CD4-positive, alpha-beta T cell (primary cell): ENCODE results near the gene MBOAT2. TPM values are rescaled to one million over a fixed set of nuclear protein-coding genes. Genes with fewer than 3 reads are reported as not detected.

Source experiments
- ATAC-seq: fragments of 200-7000 bp; cut with Tn5 transposase; one replicate; pipeline ENCODE4 v1.10.0; 2022; ENCODE audit warnings: mild to moderate bottlenecking; ENCODE audit not compliant: poor library complexity
- CTCF ChIA-PET: fragments of 350-600 bp; sonication (Branson Sonifier 250); formaldehyde crosslinking; loops from one replicate; lab custom pipeline; 2021; ENCODE audit warnings: antibody characterized with exemption, inconsistent platforms; lab: Charles Lee
- POLR2A ChIA-PET: fragments of 350-600 bp; sonication (Branson Sonifier 250); formaldehyde crosslinking; loops from one replicate; lab custom pipeline; 2021; ENCODE audit warnings: antibody characterized with exemption, inconsistent platforms; lab: Charles Lee
- DNase-seq, 14 experiments: peaks; one replicate each; pipeline ENCODE4 v3.0.0-alpha.2; 2013 to 2020; ENCODE audit warnings: mixed read lengths in 2 of 14
- H3K27ac ChIP-seq, 2 donors: one replicate each; pipeline versions ENCODE4 v1.5.1 to v1.7.0; 2013; ENCODE audit warnings: low read length in 2 of 2, low read depth in 1 of 2, mild to moderate bottlenecking in 1 of 2
- H3K27me3 ChIP-seq, 2 experiments: 1 replicate in 1 of 2; 2 replicates in 1 of 2; pipeline versions ENCODE4 v1.6.1 to v1.7.0; 2013; ENCODE audit warnings: low read length in 2 of 2, control low read depth in 1 of 2, mild to moderate bottlenecking in 1 of 2, moderate library complexity in 1 of 2; ENCODE audit not compliant: insufficient read depth in 2 of 2, control insufficient read depth in 1 of 2
- H3K36me3 ChIP-seq: one replicate; pipeline ENCODE4 v1.6.1; 2013; ENCODE audit warnings: low read length, control low read depth; ENCODE audit not compliant: insufficient read depth
- H3K4me1 ChIP-seq: one replicate; pipeline ENCODE4 v1.6.1; 2013; ENCODE audit warnings: low read length, control low read depth; ENCODE audit not compliant: insufficient read depth
- H3K4me3 ChIP-seq: one replicate; pipeline ENCODE4 v1.5.1; 2013; ENCODE audit warnings: mild to moderate bottlenecking, low read length, moderate library complexity
- H3K9me3 ChIP-seq, 2 experiments: 1 replicate in 1 of 2; 2 replicates in 1 of 2; pipeline versions ENCODE4 v1.6.1 to v1.7.0; 2013; ENCODE audit warnings: low read length in 2 of 2, mild to moderate bottlenecking in 2 of 2, control low read depth in 1 of 2, moderate library complexity in 1 of 2; ENCODE audit not compliant: control insufficient read depth in 1 of 2, insufficient read depth in 1 of 2
- H3K27ac Mint-ChIP-seq: one replicate; pipeline ENCODE4 v1.8.0; 2020; ENCODE audit warnings: mixed read lengths
- H3K27me3 Mint-ChIP-seq: one replicate; pipeline ENCODE4 v1.8.0; 2021; ENCODE audit warnings: mixed read lengths
- H3K36me3 Mint-ChIP-seq: one replicate; pipeline ENCODE4 v1.8.0; 2021; ENCODE audit warnings: low read depth, mixed read lengths
- H3K4me1 Mint-ChIP-seq: one replicate; pipeline ENCODE4 v1.8.0; 2021; ENCODE audit warnings: low read depth, mixed read lengths
- H3K4me3 Mint-ChIP-seq: one replicate; pipeline ENCODE4 v1.8.0; 2020; ENCODE audit warnings: mild to moderate bottlenecking, mixed read lengths
- H3K9me3 Mint-ChIP-seq: one replicate; pipeline ENCODE4 v1.8.0; 2020; ENCODE audit warnings: mixed read lengths
- intact Hi-C, 2 experiments: fragments of 100-400 bp; cut with DNase I in 1 of 2; cut with micrococcal nuclease in 1 of 2; formaldehyde crosslinking; loops; one replicate each; pipeline versions ENCODE4 v1.15.1 to v1.9.0; 2023 to 2025; cut with DNase I, micrococcal nuclease
- total RNA-seq, 174 experiments: library from RNA in 2 of 174; stranded (reverse) in 2 of 174; gene quantifications; one replicate each; pipeline ENCODE4 v1.2.3 and lab custom pipeline; 2021 to 2026
- TF ChIP-seq, protein P1 (sequence below): fragments of 200-600 bp; IDR thresholded peaks from one replicate; pipeline ENCODE4 v1.8.0; 2022; ENCODE audit warnings: antibody characterized with exemption, mild to moderate bottlenecking

Gene MBOAT2
- total RNA-seq, 2 experiments from 2014 or later, result 1.9 to 2.0 TPM

DNA sequence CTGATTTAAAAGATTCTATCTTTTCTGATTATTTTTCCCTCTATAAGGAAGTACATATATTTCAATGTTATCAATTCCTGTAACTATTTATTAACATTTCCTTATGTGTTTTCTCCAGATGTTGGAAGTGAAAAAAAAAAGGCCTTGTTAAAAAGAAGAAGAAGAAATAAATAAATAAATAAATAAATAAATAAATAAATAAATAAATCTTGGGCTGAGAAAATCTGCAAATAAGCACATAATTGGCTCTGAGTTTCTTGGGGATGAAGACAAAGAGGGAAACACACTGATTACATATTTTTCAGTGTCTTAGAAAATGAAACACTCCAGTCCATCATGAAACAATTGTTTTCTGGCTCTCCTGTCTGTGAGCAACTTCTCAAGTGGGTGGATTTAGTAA is 21.1 kb upstream of the MBOAT2 start:
- intact Hi-C loops, result no loop called here
- no peaks in the 10 kb centered on the region for H3K36me3 Mint-ChIP-seq
- POLR2A ChIA-PET, result no interaction called here
- CTCF ChIA-PET, result no interaction called here
- H3K36me3 ChIP-seq, result no peaks in the 10 kb centered on the region
- H3K4me3 Mint-ChIP-seq, result no peak overlapping the region
- ATAC-seq (no peak), DNase-seq (no peak)
- TF ChIP-seq, protein P1, sequence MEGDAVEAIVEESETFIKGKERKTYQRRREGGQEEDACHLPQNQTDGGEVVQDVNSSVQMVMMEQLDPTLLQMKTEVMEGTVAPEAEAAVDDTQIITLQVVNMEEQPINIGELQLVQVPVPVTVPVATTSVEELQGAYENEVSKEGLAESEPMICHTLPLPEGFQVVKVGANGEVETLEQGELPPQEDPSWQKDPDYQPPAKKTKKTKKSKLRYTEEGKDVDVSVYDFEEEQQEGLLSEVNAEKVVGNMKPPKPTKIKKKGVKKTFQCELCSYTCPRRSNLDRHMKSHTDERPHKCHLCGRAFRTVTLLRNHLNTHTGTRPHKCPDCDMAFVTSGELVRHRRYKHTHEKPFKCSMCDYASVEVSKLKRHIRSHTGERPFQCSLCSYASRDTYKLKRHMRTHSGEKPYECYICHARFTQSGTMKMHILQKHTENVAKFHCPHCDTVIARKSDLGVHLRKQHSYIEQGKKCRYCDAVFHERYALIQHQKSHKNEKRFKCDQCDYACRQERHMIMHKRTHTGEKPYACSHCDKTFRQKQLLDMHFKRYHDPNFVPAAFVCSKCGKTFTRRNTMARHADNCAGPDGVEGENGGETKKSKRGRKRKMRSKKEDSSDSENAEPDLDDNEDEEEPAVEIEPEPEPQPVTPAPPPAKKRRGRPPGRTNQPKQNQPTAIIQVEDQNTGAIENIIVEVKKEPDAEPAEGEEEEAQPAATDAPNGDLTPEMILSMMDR, result no peak
- H3K27me3 Mint-ChIP-seq, result peaks cover 56% of the 10 kb centered on the region
- H3K4me1 ChIP-seq, result no peaks in the 10 kb centered on the region
- no peak overlapping the region for H3K27ac Mint-ChIP-seq
- no peaks in the 10 kb centered on the region for H3K4me1 Mint-ChIP-seq
- H3K27ac ChIP-seq, result no peak overlapping the region
- no peak overlapping the region for H3K4me3 ChIP-seq
- peaks cover 5 to 17% of the 10 kb centered on the region in 2 experiments for H3K27me3 ChIP-seq
- H3K9me3 Mint-ChIP-seq, result no peaks in the 10 kb centered on the region
- no peaks in the 10 kb centered on the region for H3K9me3 ChIP-seq

DNA sequence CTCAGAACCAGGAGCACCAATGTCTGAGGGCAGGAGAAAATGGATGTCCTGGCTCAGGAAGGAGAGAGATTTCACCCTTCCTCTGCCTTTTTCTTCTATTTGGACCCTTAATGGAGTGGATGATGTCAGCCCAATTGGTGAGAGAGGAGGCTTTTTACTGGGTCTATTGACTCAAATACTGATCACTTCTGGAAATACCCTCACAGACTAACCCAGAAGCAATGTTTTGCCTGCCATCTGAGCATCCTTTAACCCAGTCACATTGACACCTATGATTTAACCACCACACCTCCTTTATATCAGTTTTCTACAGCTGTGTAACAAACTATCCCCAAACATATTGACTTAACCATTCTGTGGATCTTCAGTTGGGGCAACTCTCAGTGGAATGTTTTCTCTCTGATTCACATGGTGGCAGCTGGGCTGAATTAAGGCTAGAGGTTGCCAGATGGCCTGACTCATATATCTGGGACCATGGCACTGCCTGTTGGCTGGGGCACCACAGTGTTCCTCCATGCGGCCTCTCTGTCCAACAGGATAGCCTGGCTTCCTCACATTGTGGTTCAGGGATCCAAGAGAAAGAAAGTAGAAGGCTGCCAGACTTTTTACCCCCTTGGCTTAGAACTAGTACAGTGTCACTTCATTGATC is 18.2 kb upstream of the MBOAT2 start:
- intact Hi-C loops, result no loop called here
- Histone ChIP-seq H3K9me3 (no peaks in the 10 kb centered on the region), H3K4me3 (no peak overlapping the region), H3K27me3 (peaks cover 5 to 17% of the 10 kb centered on the region in 2 experiments), H3K27ac (no peak overlapping the region), H3K4me1 (no peaks in the 10 kb centered on the region), H3K36me3 (no peaks in the 10 kb centered on the region)
- Mint-ChIP-seq H3K9me3 (no peaks in the 10 kb centered on the region), H3K4me3 (no peak overlapping the region), H3K27me3 (peaks cover 39% of the 10 kb centered on the region), H3K4me1 (no peaks in the 10 kb centered on the region), H3K27ac (no peak overlapping the region), H3K36me3 (no peaks in the 10 kb centered on the region)
- ATAC-seq (no peak), DNase-seq (no peak)
- TF ChIP-seq, protein P1, result no peak
- ChIA-PET POLR2A (no interaction called here), CTCF (no interaction called here)

DNA sequence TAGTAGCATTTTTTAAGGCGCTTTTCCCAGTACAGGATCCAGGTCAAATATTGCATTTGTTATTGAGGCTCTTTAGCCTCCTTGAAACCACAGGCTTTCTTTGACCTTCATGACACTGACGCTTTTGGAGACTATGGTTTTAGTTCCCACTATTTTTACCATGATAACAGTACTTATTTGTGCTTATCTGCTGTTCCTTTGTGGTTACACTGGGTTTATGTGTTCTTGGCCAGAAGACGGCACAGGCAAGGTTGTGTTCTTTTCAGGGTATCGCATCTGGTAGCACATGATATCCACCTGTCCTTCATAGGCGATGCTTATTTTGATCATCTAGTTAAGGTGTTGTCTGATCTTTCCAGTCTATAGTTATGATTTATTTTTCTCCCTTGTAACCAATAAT is 16.8 kb upstream of the MBOAT2 start:
- Mint-ChIP-seq H3K9me3 (no peaks in the 10 kb centered on the region), H3K27ac (no peak overlapping the region), H3K36me3 (no peaks in the 10 kb centered on the region), H3K27me3 (peaks cover 34% of the 10 kb centered on the region), H3K4me1 (no peaks in the 10 kb centered on the region), H3K4me3 (no peak overlapping the region)
- no peak overlapping the region for H3K4me3 ChIP-seq
- ChIA-PET CTCF (no interaction called here), POLR2A (no interaction called here)
- DNase-seq, result no peak
- H3K36me3 ChIP-seq, result no peaks in the 10 kb centered on the region
- no peaks in the 10 kb centered on the region for H3K9me3 ChIP-seq
- peaks cover 5 to 11% of the 10 kb centered on the region in 2 experiments for H3K27me3 ChIP-seq
- H3K27ac ChIP-seq, result no peak overlapping the region
- intact Hi-C loops, result no loop called here
- TF ChIP-seq, protein P1, result no peak
- ATAC-seq, result no peak
- H3K4me1 ChIP-seq, result no peaks in the 10 kb centered on the region
